ENCODE data around the gene CAPN5.

Gene CAPN5

GRCh38 chr11:77170107-77170506, 103.3 kb downstream of the CAPN5 start:
- no peak overlapping the region for H3K27ac ChIP-seq
- TF ChIP-seq ZFX (IDR thresholded peaks at IDR 0.05; ENCODE audit: borderline replicate concordance) (no peak), CTCF (IDR thresholded peaks at IDR 0.05) (no peak)

GRCh38 chr11:77171254-77171653, 104.5 kb downstream of the CAPN5 start:
- no peak for TF ChIP-seq ZFX (IDR thresholded peaks at IDR 0.05; ENCODE audit: borderline replicate concordance)
- no peak for TF ChIP-seq CTCF (IDR thresholded peaks at IDR 0.05)
- no peak overlapping the region for H3K27ac ChIP-seq

- no peak for TF ChIP-seq ZFX (IDR thresholded peaks at IDR 0.05; ENCODE audit: borderline replicate concordance)
- TF ChIP-seq CTCF (IDR thresholded peaks at IDR 0.05) = no peak
- no peak overlapping the region for H3K27ac ChIP-seq
Observed at GRCh38 chr11:77171885-77172665, 105.3 kb downstream of the CAPN5 start.

- TF ChIP-seq ZFX (IDR thresholded peaks at IDR 0.05; ENCODE audit: borderline replicate concordance) = no peak
- TF ChIP-seq CTCF (IDR thresholded peaks at IDR 0.05) = no peak
Observed at GRCh38 chr11:77172666-77172982, 105.9 kb downstream of the CAPN5 start.

GRCh38 chr11:77173494-77173893, 106.7 kb downstream of the CAPN5 start:
- TF ChIP-seq CTCF (IDR thresholded peaks at IDR 0.05) (no peak), ZFX (IDR thresholded peaks at IDR 0.05; ENCODE audit: borderline replicate concordance) (no peak)
- H3K27ac ChIP-seq = no peak overlapping the region

More at GRCh38 chr11:77172666-77172982, 105.9 kb downstream of the CAPN5 start:
- H3K27ac ChIP-seq = no peak overlapping the region

GRCh38 chr11:77174559-77174958, 107.8 kb downstream of the CAPN5 start:
- TF ChIP-seq ZFX (IDR thresholded peaks at IDR 0.05; ENCODE audit: borderline replicate concordance) (no peak), CTCF (IDR thresholded peaks at IDR 0.05) (no peak)
- no peak overlapping the region for H3K27ac ChIP-seq

GRCh38 chr11:77175021-77175842, 108.5 kb downstream of the CAPN5 start:
- TF ChIP-seq CTCF (IDR thresholded peaks at IDR 0.05) (no peak), ZFX (IDR thresholded peaks at IDR 0.05; ENCODE audit: borderline replicate concordance) (no peak)
- H3K27ac ChIP-seq = no peak overlapping the region
